RWPE2 (cell line): ENCODE results near the gene DGCR2.

ENCODE experiments used
- ATAC-seq: fragments of 200-7000 bp; cut with Tn5 transposase; 3 replicates; pipeline ENCODE4 v1.9.1; 2021; ENCODE audit warnings: low read depth
- DNase-seq: peaks from one replicate; pipeline ENCODE4 v3.0.0-alpha.2; 2020; ENCODE audit warnings: low spot score
- H3K27ac ChIP-seq: fragments of 450-650 bp; 2 replicates; pipeline ENCODE4 v1.5.1; 2017; ENCODE audit warnings: mild to moderate bottlenecking; ENCODE audit not compliant: poor library complexity, severe bottlenecking
- H3K27me3 ChIP-seq: fragments of 250-450 bp; sonication (Bioruptor Pico); 2 replicates; pipeline ENCODE4 v1.5.1; 2021; ENCODE audit warnings: mild to moderate bottlenecking, moderate library complexity; ENCODE audit not compliant: insufficient read depth, poor library complexity, severe bottlenecking
- H3K36me3 ChIP-seq: fragments of 250-450 bp; sonication (Bioruptor Pico); 2 replicates; pipeline ENCODE4 v1.5.1; 2020; ENCODE audit warnings: low read depth, mild to moderate bottlenecking, moderate library complexity
- H3K4me1 ChIP-seq: fragments of 250-450 bp; sonication (Bioruptor Pico); 2 replicates; pipeline ENCODE4 v1.5.1; 2021; ENCODE audit warnings: mild to moderate bottlenecking, moderate library complexity; ENCODE audit not compliant: insufficient read depth, poor library complexity, severe bottlenecking
- H3K4me3 ChIP-seq: fragments of 250-450 bp; sonication (Bioruptor Pico); 2 replicates; pipeline ENCODE4 v1.5.1; 2021; ENCODE audit warnings: mild to moderate bottlenecking, moderate library complexity; ENCODE audit not compliant: severe bottlenecking
- H3K9me3 ChIP-seq: fragments of 250-450 bp; sonication (Bioruptor Pico); 2 replicates; pipeline ENCODE4 v1.5.1; 2021; ENCODE audit warnings: mild to moderate bottlenecking, moderate library complexity; ENCODE audit not compliant: severe bottlenecking
- TF ChIP-seq, protein P1 (sequence below): fragments of 450-650 bp; IDR thresholded peaks from one replicate; pipeline ENCODE4 v1.5.1; 2017; ENCODE audit warnings: mild to moderate bottlenecking, moderate library complexity; ENCODE audit not compliant: poor library complexity, severe bottlenecking

DGCR2 gene

DNA sequence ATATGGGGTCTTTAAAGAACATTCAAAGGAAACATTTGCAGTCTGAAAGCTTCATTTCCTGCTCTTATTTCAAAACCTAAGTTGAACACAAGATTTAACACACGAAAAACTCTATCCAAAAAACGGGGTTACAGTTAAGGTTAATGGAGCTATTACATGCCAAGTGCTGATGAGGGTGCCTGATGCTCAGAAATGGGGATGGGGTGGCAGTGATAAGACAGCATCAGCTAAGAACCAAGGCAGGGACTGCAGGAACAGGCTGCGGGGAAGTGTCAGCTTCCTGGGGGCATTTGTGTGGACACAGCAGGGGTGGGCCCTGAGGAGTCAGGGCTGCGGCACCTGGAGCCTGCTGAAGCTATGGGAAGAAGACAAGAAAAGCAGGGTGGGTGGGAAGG is 12.2 kb downstream of the DGCR2 start:
- Histone ChIP-seq H3K27ac (peak overlapping the region; percentile 64), H3K4me1 (peaks cover 13% of the 10 kb centered on the region), H3K9me3 (no peaks in the 10 kb centered on the region), H3K27me3 (no peaks in the 10 kb centered on the region), H3K4me3 (no peak overlapping the region), H3K36me3 (peaks cover 4% of the 10 kb centered on the region; the same call in 1 of the 2 replicates)
- DNase-seq (no peak), ATAC-seq (no peak)
- TF ChIP-seq, protein P1, sequence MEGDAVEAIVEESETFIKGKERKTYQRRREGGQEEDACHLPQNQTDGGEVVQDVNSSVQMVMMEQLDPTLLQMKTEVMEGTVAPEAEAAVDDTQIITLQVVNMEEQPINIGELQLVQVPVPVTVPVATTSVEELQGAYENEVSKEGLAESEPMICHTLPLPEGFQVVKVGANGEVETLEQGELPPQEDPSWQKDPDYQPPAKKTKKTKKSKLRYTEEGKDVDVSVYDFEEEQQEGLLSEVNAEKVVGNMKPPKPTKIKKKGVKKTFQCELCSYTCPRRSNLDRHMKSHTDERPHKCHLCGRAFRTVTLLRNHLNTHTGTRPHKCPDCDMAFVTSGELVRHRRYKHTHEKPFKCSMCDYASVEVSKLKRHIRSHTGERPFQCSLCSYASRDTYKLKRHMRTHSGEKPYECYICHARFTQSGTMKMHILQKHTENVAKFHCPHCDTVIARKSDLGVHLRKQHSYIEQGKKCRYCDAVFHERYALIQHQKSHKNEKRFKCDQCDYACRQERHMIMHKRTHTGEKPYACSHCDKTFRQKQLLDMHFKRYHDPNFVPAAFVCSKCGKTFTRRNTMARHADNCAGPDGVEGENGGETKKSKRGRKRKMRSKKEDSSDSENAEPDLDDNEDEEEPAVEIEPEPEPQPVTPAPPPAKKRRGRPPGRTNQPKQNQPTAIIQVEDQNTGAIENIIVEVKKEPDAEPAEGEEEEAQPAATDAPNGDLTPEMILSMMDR: no peak

DNA sequence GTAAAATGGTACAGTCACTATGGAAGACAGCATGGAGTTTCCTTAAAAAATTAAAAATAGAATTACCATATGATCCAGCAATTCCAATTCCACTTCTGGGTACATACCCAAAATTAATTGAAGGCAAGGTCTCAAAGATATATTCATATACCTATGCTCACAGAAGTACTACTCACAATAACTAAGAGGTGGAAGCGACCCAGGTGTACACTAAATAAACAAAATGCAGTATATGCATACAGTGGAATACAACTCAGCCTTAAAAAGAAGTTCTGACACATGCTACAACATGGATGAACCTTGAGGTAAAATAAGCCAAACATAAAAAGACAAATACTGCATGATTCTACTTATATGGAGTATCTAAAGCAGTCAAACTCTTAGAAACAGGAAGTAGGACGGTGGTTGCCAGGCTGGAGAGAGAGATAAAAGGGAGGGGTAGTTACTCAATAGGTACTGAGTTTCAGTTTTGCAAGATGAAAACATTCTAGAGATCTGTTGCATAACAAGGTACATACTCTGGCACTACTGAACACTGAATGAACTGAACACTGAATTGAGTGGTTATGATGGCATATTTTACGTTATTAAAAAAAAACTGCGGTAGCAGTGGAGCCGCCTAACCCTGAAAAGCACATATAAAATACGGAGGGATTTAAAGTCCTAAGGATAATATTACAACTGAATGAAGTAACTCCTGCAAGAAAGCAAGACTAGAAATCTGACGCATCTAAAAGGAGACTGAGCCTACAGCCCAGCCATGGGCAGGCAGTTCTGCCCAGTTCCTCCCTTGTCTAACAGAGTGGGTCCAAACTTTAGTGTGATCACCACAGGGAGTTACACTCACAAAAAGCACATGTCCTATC is 12.8 kb downstream of the DGCR2 start:
- no peaks in the 10 kb centered on the region for H3K27me3 ChIP-seq
- no peak overlapping the region for H3K4me3 ChIP-seq
- peaks cover 13% of the 10 kb centered on the region for H3K4me1 ChIP-seq
- DNase-seq (no peak), ATAC-seq (peak; percentile 93)
- TF ChIP-seq, protein P1: no peak
- H3K36me3 ChIP-seq: peaks cover 4% of the 10 kb centered on the region; the same call in 1 of the 2 replicates
- H3K9me3 ChIP-seq: no peaks in the 10 kb centered on the region
- peak overlapping the region; percentile 64 for H3K27ac ChIP-seq

DNA sequence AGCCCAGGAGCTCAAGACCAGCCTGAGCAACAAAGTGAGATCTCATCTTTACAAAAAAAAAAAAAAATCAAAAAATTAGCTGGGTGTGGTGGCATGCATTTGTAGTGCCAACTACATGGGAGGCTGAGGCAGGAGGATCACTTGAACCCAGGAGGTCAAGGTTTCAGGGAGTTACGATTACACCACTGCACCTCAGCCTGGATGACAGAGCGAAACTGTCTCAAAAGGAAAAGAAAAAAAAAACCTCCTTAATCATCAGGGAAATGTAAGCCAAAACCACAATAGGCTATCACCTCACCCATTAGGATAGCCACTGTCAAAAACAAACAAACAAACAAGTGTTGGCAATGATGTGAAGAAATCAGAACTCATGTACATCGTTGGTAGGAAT is 13.4 kb downstream of the DGCR2 start:
- no peaks in the 10 kb centered on the region for H3K9me3 ChIP-seq
- peaks cover 4% of the 10 kb centered on the region; the same call in 1 of the 2 replicates for H3K36me3 ChIP-seq
- peaks cover 13% of the 10 kb centered on the region for H3K4me1 ChIP-seq
- peak overlapping the region; percentile 64 for H3K27ac ChIP-seq
- no peak overlapping the region for H3K4me3 ChIP-seq
- no peaks in the 10 kb centered on the region for H3K27me3 ChIP-seq
- TF ChIP-seq, protein P1: no peak
- ATAC-seq (no peak), DNase-seq (no peak)

DNA sequence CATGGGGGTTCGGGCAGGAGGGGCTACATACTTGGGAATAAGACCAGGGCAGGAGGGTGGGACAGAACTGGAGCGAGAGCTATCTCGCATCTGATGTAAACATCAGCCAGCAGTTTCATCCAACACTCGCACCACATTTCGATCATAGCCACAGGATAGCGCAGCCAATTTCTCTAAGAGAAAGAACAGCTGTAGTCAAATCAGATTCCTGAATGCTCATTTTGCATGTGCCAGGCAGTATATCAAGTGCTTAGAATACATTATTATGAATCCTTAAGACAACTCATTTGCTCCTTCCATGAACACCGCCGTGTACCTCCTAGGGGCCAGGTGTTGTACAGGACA is 14.5 kb downstream of the DGCR2 start:
- no peaks in the 10 kb centered on the region for H3K27me3 ChIP-seq
- H3K4me3 ChIP-seq: no peak overlapping the region
- no peaks in the 10 kb centered on the region for H3K9me3 ChIP-seq
- ATAC-seq (no peak), DNase-seq (no peak)
- TF ChIP-seq, protein P1: no peak
- no peak overlapping the region for H3K27ac ChIP-seq
- H3K4me1 ChIP-seq: peaks cover 13% of the 10 kb centered on the region
- H3K36me3 ChIP-seq: peaks cover 4% of the 10 kb centered on the region; the same call in 1 of the 2 replicates
